Activated T-cell treated with anti-CD3 and anti-CD28 coated beads for 1 hour (primary cell): ENCODE results near the gene WASF3.

Source experiments
- DNase-seq: peaks from one replicate; pipeline ENCODE4 v3.0.0-alpha.2; 2020; ENCODE audit warnings: low read depth

Gene WASF3

GRCh38 chr13:26548205-26548765, 9.2 kb upstream of the WASF3 start:
- DNase-seq, result no peak

- DNase-seq, result no peak
Observed at GRCh38 chr13:26549713-26550112, 7.8 kb upstream of the WASF3 start.

DNA sequence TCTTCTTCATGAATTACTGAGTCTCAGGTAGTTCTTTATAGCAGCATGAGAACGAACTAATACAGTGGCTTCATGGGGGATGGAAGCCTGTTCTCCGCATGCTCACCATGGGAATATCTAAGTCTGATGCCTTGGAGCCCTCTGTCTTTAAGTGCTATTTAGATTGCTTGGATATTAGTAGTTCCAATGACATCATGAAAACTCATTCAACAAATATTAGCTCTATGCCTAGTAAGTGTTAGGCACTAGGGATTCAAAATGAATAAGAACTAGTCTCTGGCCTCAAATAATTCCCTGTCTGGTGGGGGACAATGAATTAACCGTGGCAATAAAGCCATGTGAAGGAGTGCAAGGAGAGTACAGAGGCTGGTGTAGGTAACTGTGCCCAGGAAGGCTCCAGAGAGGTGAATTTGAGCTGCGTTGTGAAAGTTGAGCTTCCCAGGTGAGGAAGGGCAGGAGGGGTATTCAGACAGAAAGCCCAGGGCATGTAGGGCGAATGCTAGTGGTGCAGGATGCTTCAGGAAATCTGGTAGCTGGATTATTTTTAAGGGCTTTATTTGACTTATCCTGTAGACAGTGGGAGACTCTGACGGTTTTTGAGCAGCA, 6.1 kb upstream of the WASF3 start:
- DNase-seq, result no peak

- DNase-seq, result no peak
Observed at GRCh38 chr13:26555413-26555812, 2.1 kb upstream of the WASF3 start.

- no peak for DNase-seq
Observed at GRCh38 chr13:26557051-26557392, 461 bp upstream of the WASF3 start.

- DNase-seq, result no peak
Observed at GRCh38 chr13:26558074-26558805, 757 bp downstream of the WASF3 start.

GRCh38 chr13:26558987-26559386, 1.5 kb downstream of the WASF3 start:
- no peak for DNase-seq

DNA sequence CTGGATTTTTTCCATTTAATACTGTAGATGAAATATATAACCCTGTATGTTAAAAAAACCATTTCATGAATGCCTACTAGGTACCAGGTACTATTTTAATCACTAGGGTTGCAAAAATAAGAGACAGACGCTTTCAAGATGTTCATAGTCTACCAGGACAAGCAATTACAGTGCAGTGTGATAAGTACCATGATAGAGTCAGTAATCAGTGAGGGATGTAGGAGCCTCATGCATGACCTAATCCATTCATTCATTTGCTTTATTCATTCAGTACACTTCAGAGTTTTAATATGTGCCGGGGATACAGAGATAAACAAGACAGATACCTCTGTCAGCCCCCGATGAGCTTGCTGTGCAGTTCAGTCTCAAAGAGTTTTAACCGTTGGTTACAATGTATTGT, 3.0 kb downstream of the WASF3 start:
- DNase-seq, result no peak

- DNase-seq, result no peak
Observed at GRCh38 chr13:26561067-26561466, 3.6 kb downstream of the WASF3 start.

DNA sequence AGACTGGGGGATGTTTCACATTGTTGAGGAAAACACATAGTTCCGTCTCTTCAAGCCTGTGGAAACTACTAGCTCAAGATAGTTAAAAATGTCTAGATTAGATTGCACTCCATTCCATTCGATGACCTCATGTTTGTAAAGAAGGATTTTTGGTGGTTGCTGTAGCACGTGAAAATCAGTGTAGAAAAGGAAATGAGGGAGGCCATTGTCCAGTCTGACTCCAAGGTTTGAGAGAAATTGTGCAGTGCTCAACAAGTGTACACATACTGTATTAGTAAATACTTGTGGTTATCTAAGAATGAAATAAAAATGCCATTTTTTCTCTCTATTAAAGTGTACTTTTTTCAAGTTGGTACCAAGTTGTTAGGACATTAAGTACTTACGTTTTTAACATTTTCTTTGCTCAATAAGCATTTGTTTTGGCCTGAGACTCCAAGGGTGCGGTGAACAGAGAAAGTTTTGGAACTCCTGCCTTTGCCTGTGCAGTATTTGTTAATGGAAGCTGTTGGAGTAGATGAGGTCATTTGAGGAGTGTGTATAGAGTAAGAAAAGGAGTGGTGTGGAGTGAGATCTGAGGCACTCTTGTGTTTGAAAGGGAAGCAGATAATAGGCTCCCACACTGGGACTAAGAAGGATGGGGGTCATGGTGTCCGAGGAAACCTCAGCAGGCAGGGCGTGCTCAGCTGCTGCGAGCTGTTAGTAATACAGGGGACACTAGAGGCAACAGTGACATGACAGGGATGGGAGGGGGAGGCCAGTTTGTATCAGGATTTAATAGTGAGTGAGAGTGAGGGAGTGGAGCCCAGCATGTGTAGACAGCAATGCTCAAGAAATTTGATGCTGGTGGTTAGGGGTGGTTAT, 4.4 kb downstream of the WASF3 start:
- DNase-seq, result no peak

DNA sequence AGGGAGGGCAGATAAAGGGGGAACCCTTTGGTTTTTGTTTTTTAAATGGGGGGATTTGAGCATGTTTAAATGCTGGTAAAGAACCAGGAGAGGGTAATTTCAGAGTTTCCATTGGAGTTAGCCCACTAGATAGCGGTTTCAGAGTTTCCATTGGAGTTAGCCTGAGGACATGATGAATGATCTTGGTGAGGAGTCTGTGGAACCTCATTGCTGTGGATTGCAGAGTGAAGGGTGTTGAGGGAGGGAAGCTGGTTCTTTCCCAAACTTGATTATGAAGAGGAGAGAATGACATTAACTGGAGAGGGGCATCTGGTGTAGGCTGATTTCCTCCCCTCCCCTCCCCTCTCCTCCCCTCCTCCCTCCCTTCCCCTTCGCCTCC, 5.0 kb downstream of the WASF3 start:
- DNase-seq, result no peak

DNA sequence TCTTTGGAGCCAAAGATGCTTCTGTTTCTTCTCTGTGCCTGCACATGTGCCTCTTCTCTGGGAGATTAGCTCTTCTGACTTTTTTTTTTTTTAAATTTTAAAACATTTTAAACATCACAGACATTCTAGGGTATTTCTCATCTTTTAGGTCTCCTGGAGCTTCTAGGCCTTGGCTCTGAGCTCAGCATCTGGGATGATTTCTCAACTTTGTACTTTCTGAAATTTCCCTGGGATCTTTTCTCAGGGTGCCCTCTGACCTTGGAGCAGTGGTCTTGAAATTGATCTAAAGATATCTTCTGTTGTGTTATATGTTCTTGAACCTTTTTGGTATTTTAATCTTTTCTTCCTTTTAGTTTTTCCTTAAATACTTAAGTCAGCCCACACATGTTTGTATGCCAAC, 6.2 kb downstream of the WASF3 start:
- no peak for DNase-seq

- no peak for DNase-seq
Observed at GRCh38 chr13:26568132-26568815, 10.8 kb downstream of the WASF3 start.

- no peak for DNase-seq
Observed at GRCh38 chr13:26571518-26571917, 14.0 kb downstream of the WASF3 start.

DNA sequence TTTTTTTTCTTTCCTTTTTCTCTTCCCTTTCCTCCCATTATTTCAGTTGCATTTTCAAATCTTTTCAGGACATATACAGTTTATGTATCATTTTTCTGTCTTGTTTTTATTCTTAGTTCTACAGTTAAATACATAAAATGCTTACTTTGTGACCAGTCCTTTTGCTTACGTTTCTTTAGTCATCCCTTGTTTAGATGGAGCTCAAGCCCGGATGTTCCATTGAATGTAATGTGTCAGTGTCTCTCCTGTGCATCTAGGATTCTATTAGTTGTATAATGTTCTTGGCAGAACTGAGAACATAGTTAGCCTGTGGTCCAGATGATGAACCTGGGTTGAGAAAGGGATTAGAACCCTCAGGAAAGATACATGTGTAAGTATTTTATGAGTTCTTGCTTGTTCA, 17.8 kb downstream of the WASF3 start:
- DNase-seq, result no peak

DNA sequence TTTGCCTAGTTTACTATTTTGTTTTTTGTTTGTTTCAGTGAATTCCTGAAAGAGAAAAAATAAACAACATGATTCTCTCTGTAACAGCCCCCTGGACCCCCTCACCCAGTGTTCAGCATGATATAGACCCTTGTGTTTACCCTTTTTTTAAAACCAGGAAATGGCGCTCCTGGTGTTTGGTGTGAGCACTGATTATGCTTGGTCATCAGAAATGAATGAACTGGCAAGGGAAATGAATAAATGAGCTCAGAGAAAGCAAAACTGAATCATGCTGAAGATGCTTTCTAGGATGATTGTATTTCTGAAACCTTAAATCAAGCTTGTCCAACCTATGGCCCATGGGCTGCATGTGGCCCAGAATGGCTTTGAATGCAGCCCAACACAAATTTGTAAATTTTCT, 22.1 kb downstream of the WASF3 start:
- no peak for DNase-seq

DNA sequence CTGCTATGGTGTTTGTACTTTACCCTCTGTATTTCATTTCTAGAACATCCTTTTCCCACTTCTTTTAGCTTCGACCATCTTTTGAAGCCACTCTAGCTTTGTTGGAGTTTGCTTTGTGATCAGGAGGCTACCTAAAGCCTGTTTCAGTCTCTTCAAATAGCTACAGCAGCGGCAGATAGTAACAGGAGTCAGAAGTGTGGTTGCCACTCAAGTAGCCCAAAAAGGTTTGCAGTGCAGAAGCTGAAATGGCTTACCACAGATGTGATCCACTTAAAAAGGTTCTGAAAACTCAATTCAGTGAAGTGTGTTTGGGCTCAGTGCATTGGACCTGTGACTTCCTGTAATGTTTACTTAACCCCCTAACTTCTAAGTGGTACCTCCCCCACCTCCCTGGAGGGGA, 26.2 kb downstream of the WASF3 start:
- no peak for DNase-seq

DNA sequence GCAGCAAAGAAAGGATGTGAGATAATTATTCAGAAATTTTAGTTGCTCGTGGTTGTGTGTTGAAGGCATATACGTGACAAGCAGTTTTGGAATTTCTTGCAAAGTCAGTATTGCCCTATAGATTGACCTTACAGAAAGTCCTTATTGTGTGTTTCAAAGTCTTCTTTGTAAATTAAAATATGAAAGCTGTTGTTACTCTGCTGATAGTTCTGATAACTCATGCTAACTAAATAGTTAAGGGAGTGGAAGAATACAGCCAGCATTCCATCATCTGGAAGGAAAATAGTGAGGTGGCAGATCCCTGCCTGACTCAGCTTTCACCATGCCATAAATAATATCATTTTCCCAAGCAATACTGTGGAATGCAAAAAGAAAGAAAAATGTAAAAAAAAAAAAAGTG, 27.2 kb downstream of the WASF3 start:
- DNase-seq, result no peak

DNA sequence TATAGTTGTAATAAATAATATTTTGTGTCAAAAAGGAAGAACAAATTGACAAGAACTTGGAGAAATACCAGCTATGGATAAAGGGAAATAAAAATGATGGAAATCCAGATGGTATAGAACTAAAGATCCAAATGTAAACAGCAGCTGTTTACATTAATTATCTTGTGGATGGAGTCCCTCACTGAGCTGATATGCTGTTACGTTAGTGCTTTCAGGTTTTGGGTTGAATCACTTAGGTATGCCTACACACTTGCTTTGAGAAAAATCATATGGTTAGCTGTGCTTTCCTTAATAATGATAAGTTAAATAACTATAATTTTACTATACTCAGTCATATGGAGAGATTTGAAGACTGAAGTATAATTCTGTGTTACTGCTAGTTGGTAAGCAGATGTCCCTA, 27.7 kb downstream of the WASF3 start:
- DNase-seq, result no peak

GRCh38 chr13:26587251-26587650, 29.8 kb downstream of the WASF3 start:
- DNase-seq, result no peak

GRCh38 chr13:26589226-26589625, 31.7 kb downstream of the WASF3 start:
- DNase-seq, result no peak

DNA sequence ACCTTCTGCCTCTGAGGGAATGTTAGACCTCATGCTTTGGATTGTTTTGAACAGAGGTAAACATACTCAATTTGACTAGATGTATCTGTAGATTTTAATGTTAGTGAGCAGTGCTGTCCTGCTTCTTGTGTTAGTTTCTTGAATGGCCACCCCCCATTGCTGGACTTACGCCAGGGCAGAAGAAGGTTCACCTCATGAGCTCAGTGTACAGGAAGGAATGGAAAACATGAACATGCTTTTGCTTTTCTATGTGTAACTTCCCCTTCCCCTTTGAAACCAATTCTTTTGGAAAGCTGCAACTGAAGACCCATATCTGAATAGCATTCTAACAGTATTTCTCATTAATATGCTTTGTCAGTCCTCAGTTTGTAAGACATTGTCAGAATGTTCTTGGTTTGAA, 32.3 kb downstream of the WASF3 start:
- DNase-seq, result no peak
